Measurements from ENCODE around the gene AKT2. TPM values are rescaled to one million over a fixed set of nuclear protein-coding genes. Genes with fewer than 3 reads are reported as not detected.

AKT2 gene
- total RNA-seq, 2 donors from 2014 or later: 46.2 to 96.2 TPM

DNA sequence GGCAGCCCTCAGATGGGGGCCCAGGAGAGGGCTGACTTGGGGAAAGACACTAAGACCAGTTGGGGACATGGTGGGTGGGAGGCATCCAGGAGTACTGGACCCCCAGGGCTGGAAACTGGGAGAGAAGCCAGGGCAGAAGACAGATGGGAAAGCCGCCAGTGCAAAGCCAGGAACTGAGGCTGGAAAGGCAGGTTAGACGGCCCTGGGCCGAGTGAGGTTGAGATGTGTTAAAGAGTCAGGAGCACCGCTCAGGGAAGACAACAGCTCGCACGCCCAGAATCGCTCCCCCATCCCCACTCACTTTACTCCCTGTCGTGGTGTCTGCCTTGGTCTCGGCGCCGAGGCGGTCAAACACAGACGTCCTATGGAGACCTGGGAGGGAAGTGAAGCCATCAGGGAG lies 38.6 kb upstream of the AKT2 start:
- no peak for DNase-seq

DNA sequence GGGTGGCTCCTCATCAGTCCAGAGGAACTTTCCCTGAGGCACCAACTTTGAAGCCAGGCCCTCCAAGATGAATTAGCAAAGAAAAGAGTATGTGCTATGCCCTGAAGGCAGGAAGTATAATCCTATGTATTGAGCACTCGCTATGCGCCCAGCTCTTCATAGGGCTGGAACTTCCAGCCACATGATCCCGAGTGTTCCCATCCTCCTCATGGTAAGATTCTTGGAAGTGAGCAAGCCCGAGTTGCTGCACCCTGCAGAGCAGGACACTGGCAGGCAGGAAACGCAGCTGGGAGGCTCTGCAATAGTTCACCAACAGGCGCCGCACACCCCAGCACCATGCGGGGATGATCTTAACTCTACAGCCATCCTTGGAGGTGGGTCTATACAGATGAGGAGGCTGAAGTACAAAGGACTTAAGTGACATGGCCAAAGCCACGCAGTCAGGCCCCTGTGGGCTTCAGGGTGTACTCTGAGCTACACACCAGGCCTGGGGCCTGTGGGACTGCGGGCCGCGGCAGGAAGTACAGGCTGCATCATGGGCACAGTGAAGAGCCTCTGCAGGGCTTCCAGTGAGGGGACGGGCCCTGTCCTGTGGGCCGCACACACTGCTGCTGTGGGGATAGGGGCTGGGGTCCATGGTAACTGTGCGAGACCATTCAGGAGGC lies 37.9 kb upstream of the AKT2 start:
- DNase-seq: no peak
- Histone ChIP-seq H3K4me1 (no peaks in the 10 kb centered on the region), H3K4me3 (no peak overlapping the region), H3K36me3 (replicated peaks in 1 of 2; ENCODE audit: insufficient read depth in 1 of 2, low read depth in 2 of 2) (peaks cover 10 to 29% of the 10 kb centered on the region in 2 donors), H3K9me3 (no peaks in the 10 kb centered on the region), H3K27ac (no peak overlapping the region), H3K27me3 (no peaks in the 10 kb centered on the region)
- no peak for ATAC-seq
- TF ChIP-seq, protein P1, sequence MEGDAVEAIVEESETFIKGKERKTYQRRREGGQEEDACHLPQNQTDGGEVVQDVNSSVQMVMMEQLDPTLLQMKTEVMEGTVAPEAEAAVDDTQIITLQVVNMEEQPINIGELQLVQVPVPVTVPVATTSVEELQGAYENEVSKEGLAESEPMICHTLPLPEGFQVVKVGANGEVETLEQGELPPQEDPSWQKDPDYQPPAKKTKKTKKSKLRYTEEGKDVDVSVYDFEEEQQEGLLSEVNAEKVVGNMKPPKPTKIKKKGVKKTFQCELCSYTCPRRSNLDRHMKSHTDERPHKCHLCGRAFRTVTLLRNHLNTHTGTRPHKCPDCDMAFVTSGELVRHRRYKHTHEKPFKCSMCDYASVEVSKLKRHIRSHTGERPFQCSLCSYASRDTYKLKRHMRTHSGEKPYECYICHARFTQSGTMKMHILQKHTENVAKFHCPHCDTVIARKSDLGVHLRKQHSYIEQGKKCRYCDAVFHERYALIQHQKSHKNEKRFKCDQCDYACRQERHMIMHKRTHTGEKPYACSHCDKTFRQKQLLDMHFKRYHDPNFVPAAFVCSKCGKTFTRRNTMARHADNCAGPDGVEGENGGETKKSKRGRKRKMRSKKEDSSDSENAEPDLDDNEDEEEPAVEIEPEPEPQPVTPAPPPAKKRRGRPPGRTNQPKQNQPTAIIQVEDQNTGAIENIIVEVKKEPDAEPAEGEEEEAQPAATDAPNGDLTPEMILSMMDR (IDR thresholded peaks at IDR 0.05): no peak
- no peak for TF ChIP-seq POLR2A (IDR thresholded peaks at IDR 0.05)
- 91 to 93% methylated on average over 12 to 15 of the region's 15 CpGs for WGBS, 2 donors
- intact Hi-C loops (cut with DNase I): no loop called here

More for the DNA sequence above, 38.6 kb upstream of the AKT2 start:
- H3K27me3 ChIP-seq: no peaks in the 10 kb centered on the region
- TF ChIP-seq, protein P1 (IDR thresholded peaks at IDR 0.05): no peak
- TF ChIP-seq POLR2A (IDR thresholded peaks at IDR 0.05): no peak
- H3K27ac ChIP-seq: no peak overlapping the region
- peaks cover 10 to 32% of the 10 kb centered on the region in 2 donors for H3K36me3 ChIP-seq (replicated peaks in 1 of 2; ENCODE audit: insufficient read depth in 1 of 2, low read depth in 2 of 2)
- intact Hi-C loops (cut with DNase I): no loop called here
- H3K9me3 ChIP-seq: no peaks in the 10 kb centered on the region
- 85 to 89% methylated on average over 11 to 13 of the region's 13 CpGs for WGBS, 2 donors
- ATAC-seq: no peak
- no peak overlapping the region for H3K4me3 ChIP-seq
- H3K4me1 ChIP-seq: no peaks in the 10 kb centered on the region

DNA sequence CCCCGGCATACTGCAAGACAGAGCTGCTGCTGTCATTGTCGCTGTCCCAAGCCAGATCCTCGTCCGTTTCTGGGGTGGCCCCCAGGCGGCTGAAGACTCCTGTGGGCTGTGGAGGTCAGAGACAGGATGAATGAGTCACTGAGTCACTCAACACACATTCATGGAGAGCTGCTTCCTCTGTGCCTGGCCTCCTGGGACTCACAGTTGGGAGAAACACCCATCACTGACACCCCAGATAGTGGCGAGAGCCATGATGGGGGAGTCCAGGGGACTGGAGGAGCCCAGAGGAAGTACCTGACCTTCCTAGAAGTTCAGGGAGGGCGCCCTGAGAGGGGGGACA lies 37.1 kb upstream of the AKT2 start:
- Histone ChIP-seq H3K4me1 (no peaks in the 10 kb centered on the region), H3K9me3 (no peaks in the 10 kb centered on the region), H3K4me3 (no peak overlapping the region), H3K27ac (no peak overlapping the region), H3K27me3 (no peaks in the 10 kb centered on the region), H3K36me3 (replicated peaks in 1 of 2; ENCODE audit: insufficient read depth in 1 of 2, low read depth in 2 of 2) (peaks cover 10 to 27% of the 10 kb centered on the region in 2 donors)
- intact Hi-C loops (cut with DNase I): no loop called here
- DNase-seq: no peak
- TF ChIP-seq, protein P1 (IDR thresholded peaks at IDR 0.05): no peak
- no peak for TF ChIP-seq POLR2A (IDR thresholded peaks at IDR 0.05)
- WGBS, 2 donors: 89 to 90% methylated on average over 2 to 7 of the region's 7 CpGs
- no peak for ATAC-seq

DNA sequence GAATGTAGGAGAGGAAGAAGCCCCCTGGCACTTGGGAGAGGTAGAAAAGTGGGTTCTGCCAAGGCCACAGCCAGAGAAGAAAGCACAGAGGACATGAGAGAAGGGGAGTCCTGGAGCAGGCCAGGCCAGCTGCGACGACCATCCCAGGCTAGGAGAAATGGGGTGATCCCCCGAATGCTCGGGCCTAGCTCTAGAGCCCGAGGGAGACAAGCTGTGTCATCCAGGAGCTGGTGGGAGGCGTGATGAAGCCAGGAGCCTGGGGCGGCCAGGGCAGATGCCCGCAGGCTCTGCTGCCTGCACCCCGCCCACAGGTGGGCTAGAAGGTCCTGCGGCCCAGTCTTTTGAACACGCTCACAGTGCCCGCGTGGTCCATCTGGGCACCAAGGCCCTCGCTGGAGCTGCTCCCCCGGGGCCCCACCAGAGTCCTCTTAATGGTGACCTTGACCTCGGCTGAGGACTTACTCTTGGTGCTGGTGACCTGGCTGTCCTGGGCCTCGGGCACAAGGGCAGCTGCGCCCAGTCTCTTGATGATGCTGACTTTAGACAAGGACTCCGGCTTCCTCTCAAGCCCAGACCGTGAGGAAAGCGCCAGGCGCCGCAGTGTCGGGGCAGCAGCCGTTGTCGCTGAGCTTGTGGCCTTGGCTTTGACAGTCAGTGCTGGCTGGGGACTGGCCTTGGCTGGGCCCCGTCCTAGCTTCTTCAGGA lies 36.6 kb upstream of the AKT2 start:
- WGBS, 2 donors: 89 to 95% methylated on average over 6 to 27 of the region's 27 CpGs
- no peak for DNase-seq
- H3K27ac ChIP-seq: no peak overlapping the region
- H3K36me3 ChIP-seq (replicated peaks in 1 of 2; ENCODE audit: insufficient read depth in 1 of 2, low read depth in 2 of 2): peaks cover 10 to 27% of the 10 kb centered on the region in 2 donors
- no peaks in the 10 kb centered on the region for H3K4me1 ChIP-seq
- no peaks in the 10 kb centered on the region for H3K9me3 ChIP-seq
- no peaks in the 10 kb centered on the region for H3K27me3 ChIP-seq
- intact Hi-C loops (cut with DNase I): no loop called here
- ATAC-seq: no peak
- TF ChIP-seq, protein P1 (IDR thresholded peaks at IDR 0.05): no peak
- TF ChIP-seq POLR2A (IDR thresholded peaks at IDR 0.05): no peak
- no peak overlapping the region for H3K4me3 ChIP-seq

Measured in body of pancreas (tissue), 4 donors.